Fibroblast of lung (primary cell): ENCODE measurements around the gene TNFSF10.

Experiments used
- CTCF ChIP-seq, 2 donors: IDR thresholded peaks in 1 of 2; conservative IDR thresholded peaks in 1 of 2; 1 replicate in 1 of 2; 2 replicates in 1 of 2; pipeline ENCODE4 v1.5.1; 2011 to 2012; ENCODE audit warnings: low read length in 2 of 2, control low read depth in 1 of 2, inconsistent platforms in 1 of 2, low read depth in 1 of 2, mild to moderate bottlenecking in 1 of 2
- EZH2 ChIP-seq: IDR thresholded peaks from 2 replicates; pipeline ENCODE4 v1.5.1; 2012; ENCODE audit warnings: low read length, control low read depth, mild to moderate bottlenecking; ENCODE audit errors: missing control alignments

GRCh38 chr3:172520301-172520831 is 2.9 kb downstream of the TNFSF10 start:
- TF ChIP-seq EZH2 (no peak), CTCF (conservative IDR thresholded peaks at IDR 0.05 in 1 of 2, IDR thresholded peaks at IDR 0.05 in 1 of 2; ENCODE audit: low read depth in 1 of 2, low read length in 2 of 2) (no peak)
